Measurements from ENCODE around the gene CD300H.

Gene CD300H

GRCh38 chr17:74527081-74527480, 40.2 kb downstream of the CD300H start:
- DNase-seq (ENCODE audit: low read depth) = no peak
- no peak overlapping the region for H3K4me3 ChIP-seq (ENCODE audit: low read length)
- TF ChIP-seq CTCF (conservative IDR thresholded peaks at IDR 0.05; ENCODE audit: low read depth, low read length) = no peak

- DNase-seq (ENCODE audit: low read depth) = no peak
- H3K4me3 ChIP-seq (ENCODE audit: low read length) = no peak overlapping the region
- no peak for TF ChIP-seq CTCF (conservative IDR thresholded peaks at IDR 0.05; ENCODE audit: low read depth, low read length)
These were observed 40.6 kb downstream of the CD300H start for GRCh38 chr17:74526681-74527080.

- TF ChIP-seq CTCF (conservative IDR thresholded peaks at IDR 0.05; ENCODE audit: low read depth, low read length) = no peak
- no peak for DNase-seq (ENCODE audit: low read depth)
- no peak overlapping the region for H3K4me3 ChIP-seq (ENCODE audit: low read length)
These were observed 41.5 kb downstream of the CD300H start for GRCh38 chr17:74525781-74526288.

GRCh38 chr17:74525465-74525725, 41.9 kb downstream of the CD300H start:
- TF ChIP-seq CTCF (conservative IDR thresholded peaks at IDR 0.05; ENCODE audit: low read depth, low read length) = no peak
- DNase-seq (ENCODE audit: low read depth) = no peak
- H3K4me3 ChIP-seq (ENCODE audit: low read length) = no peak overlapping the region

GRCh38 chr17:74524653-74525464, 42.5 kb downstream of the CD300H start:
- H3K4me3 ChIP-seq (ENCODE audit: low read length) = no peak overlapping the region
- no peak for TF ChIP-seq CTCF (conservative IDR thresholded peaks at IDR 0.05; ENCODE audit: low read depth, low read length)
- no peak for DNase-seq (ENCODE audit: low read depth)

GRCh38 chr17:74523308-74523707, 44.0 kb downstream of the CD300H start:
- no peak for DNase-seq (ENCODE audit: low read depth)
- no peak overlapping the region for H3K4me3 ChIP-seq (ENCODE audit: low read length)
- no peak for TF ChIP-seq CTCF (conservative IDR thresholded peaks at IDR 0.05; ENCODE audit: low read depth, low read length)

- no peak for TF ChIP-seq CTCF (conservative IDR thresholded peaks at IDR 0.05; ENCODE audit: low read depth, low read length)
These were observed 44.8 kb downstream of the CD300H start for GRCh38 chr17:74522381-74523105.

More at GRCh38 chr17:74522381-74523105, 44.8 kb downstream of the CD300H start:
- no peak overlapping the region for H3K4me3 ChIP-seq (ENCODE audit: low read length)
- no peak for DNase-seq (ENCODE audit: low read depth)

Data from retinal pigment epithelial cell (primary cell).